ENCODE measurements around the gene TPRN.

Gene TPRN

GRCh38 chr9:137158625-137159024 is 41.9 kb downstream of the TPRN start:
- DNase-seq, result no peak
- intact Hi-C loops (cut with DNase I), result no loop called here

- intact Hi-C loops (cut with DNase I), result no loop called here
Measured at GRCh38 chr9:137157618-137158415, 42.7 kb downstream of the TPRN start.

GRCh38 chr9:137156567-137157375 is 43.8 kb downstream of the TPRN start:
- intact Hi-C loops (cut with DNase I), result no loop called here
- peak in 41 of 42 donors; percentile 54 to 90 (median 75) for DNase-seq

More at GRCh38 chr9:137157618-137158415, 42.7 kb downstream of the TPRN start:
- no peak for DNase-seq

GRCh38 chr9:137152844-137153405 is 47.6 kb downstream of the TPRN start:
- DNase-seq, result no peak
- intact Hi-C loops (cut with DNase I), result no loop called here

GRCh38 chr9:137150617-137151457 is 49.7 kb downstream of the TPRN start:
- peak in 4 of 42 donors; percentile 30 to 52 (median 40) for DNase-seq
- intact Hi-C loops (cut with DNase I), result no loop called here

GRCh38 chr9:137149942-137150616 is 50.5 kb downstream of the TPRN start:
- intact Hi-C loops (cut with DNase I), result no loop called here
- no peak for DNase-seq

GRCh38 chr9:137149363-137149762 is 51.2 kb downstream of the TPRN start:
- intact Hi-C loops (cut with DNase I), result no loop called here
- DNase-seq, result no peak

- no peak for DNase-seq
- intact Hi-C loops (cut with DNase I), result no loop called here
Measured at GRCh38 chr9:137148661-137149060, 51.9 kb downstream of the TPRN start.

GRCh38 chr9:137148242-137148641 is 52.3 kb downstream of the TPRN start:
- intact Hi-C loops (cut with DNase I), result no loop called here

GRCh38 chr9:137147793-137148160 is 52.8 kb downstream of the TPRN start:
- DNase-seq, result no peak
- intact Hi-C loops (cut with DNase I), result no loop called here

More at GRCh38 chr9:137148242-137148641, 52.3 kb downstream of the TPRN start:
- DNase-seq, result no peak

- intact Hi-C loops (cut with DNase I), result no loop called here
- DNase-seq, result peak in 3 of 42 donors; percentile 28 to 68 (median 47)
Measured at GRCh38 chr9:137147091-137147792, 53.3 kb downstream of the TPRN start.

GRCh38 chr9:137146527-137146918 is 54.0 kb downstream of the TPRN start:
- DNase-seq, result no peak
- intact Hi-C loops (cut with DNase I), result no loop called here

- peak in 1 of 42 donors; percentile 25 for DNase-seq
- intact Hi-C loops (cut with DNase I), result no loop called here
Measured at GRCh38 chr9:137145731-137146526, 54.6 kb downstream of the TPRN start.

- intact Hi-C loops (cut with DNase I), result no loop called here
Measured at GRCh38 chr9:137143459-137143858, 57.1 kb downstream of the TPRN start.

GRCh38 chr9:137141976-137142936 is 58.3 kb downstream of the TPRN start:
- peak in 3 of 42 donors; percentile 30 to 58 (median 49) for DNase-seq

More at GRCh38 chr9:137143459-137143858, 57.1 kb downstream of the TPRN start:
- DNase-seq, result no peak

More at GRCh38 chr9:137141976-137142936, 58.3 kb downstream of the TPRN start:
- intact Hi-C loops (cut with DNase I), result no loop called here

All from head of caudate nucleus (tissue), 42 donors.